H1 (cell line): Measurements from ENCODE around the gene HELZ2. TPM values are rescaled to one million over a fixed set of nuclear protein-coding genes. Genes with fewer than 3 reads are reported as not detected.

Source experiments
- CHD1 ChIP-seq: IDR thresholded peaks from 2 replicates; pipeline ENCODE4 v1.6.1; 2012; ENCODE audit warnings: low read depth, low read length, improper control_type of control experiment
- KDM5A ChIP-seq: fragments of 200-600 bp; IDR thresholded peaks from 2 replicates; pipeline ENCODE4 v1.7.1; 2012; ENCODE audit warnings: mild to moderate bottlenecking, low read length, inconsistent platforms, mixed read lengths
- MAFK ChIP-seq: IDR thresholded peaks from 2 replicates; pipeline ENCODE4 v1.6.1; 2012; ENCODE audit warnings: low read depth, mild to moderate bottlenecking, improper control_type of control experiment, low read length
- RXRA ChIP-seq: IDR thresholded peaks from 2 replicates; pipeline ENCODE4 v1.6.1; 2011; ENCODE audit warnings: low read depth, mild to moderate bottlenecking, low read length, moderate library complexity; ENCODE audit not compliant: insufficient read depth
- TBP ChIP-seq: IDR thresholded peaks from 2 replicates; pipeline ENCODE4 v1.6.1; 2011; ENCODE audit warnings: low read depth, low read length, improper control_type of control experiment
- TCF12 ChIP-seq: IDR thresholded peaks from 2 replicates; pipeline ENCODE4 v1.6.1; 2011; ENCODE audit warnings: low read depth, mild to moderate bottlenecking, low read length
- polyA plus RNA-seq, 7 experiments: library from polyadenylated mRNA; depleted of rRNA in 3 of 7; stranded (reverse) in 5 of 7; unstranded in 2 of 7; fragments of >200 nt in 5 of 7; fragments of 200-250 nt in 2 of 7; gene quantifications; 1 replicate in 5 of 7; 2 replicates in 1 of 7; 4 replicates in 1 of 7; pipeline versions ENCODE4 v1.2.1 to v1.2.3, GENCODE V29; 2011 to 2013; ENCODE audit warnings: missing spikeins in 2 of 7, mixed read lengths in 2 of 7
- total RNA-seq: library from RNA; stranded (reverse); fragmentation: NEBNext Ultra II Directional; extraction: Animal tissue kit (Norgen Biotek cat#: 25700); gene quantifications from 2 replicates; pipeline ENCODE4 v1.2.1, GENCODE V29; 2021
- TF ChIP-seq, protein P1 (sequence below): IDR thresholded peaks from 2 replicates; pipeline ENCODE4 v1.6.1; 2011; ENCODE audit warnings: low read length, improper control_type of control experiment

Gene HELZ2
- total and polyA plus RNA-seq, 2 of the 8 experiments (the other 6 are each of a cell fraction or from before 2014, with no cell fraction given): 7.9 to 17.5 TPM

DNA sequence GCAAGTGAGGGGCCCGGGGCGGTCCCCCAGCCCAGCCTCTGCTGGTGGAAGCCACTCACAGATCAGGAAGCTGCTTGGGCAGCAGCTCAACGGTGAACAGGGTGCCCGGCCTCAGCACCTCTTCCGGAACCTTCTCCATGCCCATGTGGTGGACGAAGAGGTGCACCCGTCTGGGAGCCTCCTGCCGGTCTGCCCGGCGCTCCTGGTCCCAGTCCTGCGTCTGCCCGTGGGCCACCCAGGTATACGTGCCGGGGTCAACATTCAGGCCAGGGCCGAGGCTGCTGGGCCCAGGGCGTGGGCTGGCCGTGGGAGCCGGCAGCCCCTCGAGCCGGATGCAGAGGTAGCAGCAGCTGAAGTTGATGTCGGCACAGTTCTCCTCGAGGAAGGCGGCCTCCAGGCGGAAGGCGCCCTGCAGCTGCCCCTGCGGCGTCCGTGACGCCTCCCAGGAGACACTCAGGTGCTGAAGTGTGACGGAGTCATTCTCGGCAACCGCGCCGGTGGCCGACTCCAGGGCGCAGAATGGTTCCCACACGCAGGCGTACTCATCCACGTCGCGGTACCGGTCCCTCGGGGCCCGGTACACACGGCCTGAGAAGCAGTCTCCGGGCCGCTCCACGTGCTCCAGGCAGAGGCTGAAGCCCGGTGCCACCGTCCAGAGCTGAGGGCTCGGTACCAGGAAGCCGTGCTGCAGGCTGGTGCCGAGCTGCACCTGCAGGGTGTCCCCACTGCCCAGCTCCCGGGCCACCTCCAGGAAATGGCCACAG is 11.4 kb downstream of the HELZ2 start (continued):
- TF ChIP-seq TBP (no peak), KDM5A (no peak), MAFK (no peak), CHD1 (no peak), TCF12 (no peak), RXRA (no peak)
- TF ChIP-seq, protein P1, sequence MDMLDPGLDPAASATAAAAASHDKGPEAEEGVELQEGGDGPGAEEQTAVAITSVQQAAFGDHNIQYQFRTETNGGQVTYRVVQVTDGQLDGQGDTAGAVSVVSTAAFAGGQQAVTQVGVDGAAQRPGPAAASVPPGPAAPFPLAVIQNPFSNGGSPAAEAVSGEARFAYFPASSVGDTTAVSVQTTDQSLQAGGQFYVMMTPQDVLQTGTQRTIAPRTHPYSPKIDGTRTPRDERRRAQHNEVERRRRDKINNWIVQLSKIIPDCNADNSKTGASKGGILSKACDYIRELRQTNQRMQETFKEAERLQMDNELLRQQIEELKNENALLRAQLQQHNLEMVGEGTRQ: no peak
